ENCODE results near the gene IDH2.

The IDH2 gene

GRCh38 chr15:90060797-90061196 is 41.5 kb downstream of the IDH2 start:
- TF ChIP-seq TAF1 (IDR thresholded peaks at IDR 0.05; ENCODE audit: borderline replicate concordance, insufficient read depth, low read length): no peak
- no peak for TF ChIP-seq REST (IDR thresholded peaks at IDR 0.05; ENCODE audit: insufficient read depth in 1 of 2, low read depth in 2 of 2, low read length in 2 of 2)
- TF ChIP-seq POLR2AphosphoS5 (IDR thresholded peaks at IDR 0.05; ENCODE audit: low read depth, low read length): no peak

GRCh38 chr15:90059208-90059985 is 42.9 kb downstream of the IDH2 start:
- TF ChIP-seq TAF1 (IDR thresholded peaks at IDR 0.05; ENCODE audit: borderline replicate concordance, insufficient read depth, low read length) (no peak), SIN3A (IDR thresholded peaks at IDR 0.05; ENCODE audit: borderline replicate concordance, insufficient read depth, low read length) (no peak), POLR2AphosphoS5 (IDR thresholded peaks at IDR 0.05; ENCODE audit: low read depth, low read length) (no peak)

- no peak for TF ChIP-seq TAF1 (IDR thresholded peaks at IDR 0.05; ENCODE audit: borderline replicate concordance, insufficient read depth, low read length)
- TF ChIP-seq REST (IDR thresholded peaks at IDR 0.05; ENCODE audit: insufficient read depth in 1 of 2, low read depth in 2 of 2, low read length in 2 of 2): no peak
- no peak for TF ChIP-seq FOXP2 (optimal IDR thresholded peaks at IDR 0.05; ENCODE audit: borderline replicate concordance, extremely low read depth, extremely low read length, insufficient read depth)
- no peak for TF ChIP-seq POLR2AphosphoS5 (IDR thresholded peaks at IDR 0.05; ENCODE audit: low read depth, low read length)
- no peak for TF ChIP-seq SIN3A (IDR thresholded peaks at IDR 0.05; ENCODE audit: borderline replicate concordance, insufficient read depth, low read length)
Measured at GRCh38 chr15:90058775-90059174, 43.5 kb downstream of the IDH2 start.

- TF ChIP-seq TAF1 (IDR thresholded peaks at IDR 0.05; ENCODE audit: borderline replicate concordance, insufficient read depth, low read length) (no peak), FOXP2 (optimal IDR thresholded peaks at IDR 0.05; ENCODE audit: borderline replicate concordance, extremely low read depth, extremely low read length, insufficient read depth) (no peak), POLR2AphosphoS5 (IDR thresholded peaks at IDR 0.05; ENCODE audit: low read depth, low read length) (no peak), REST (IDR thresholded peaks at IDR 0.05; ENCODE audit: insufficient read depth in 1 of 2, low read depth in 2 of 2, low read length in 2 of 2) (no peak), SIN3A (IDR thresholded peaks at IDR 0.05; ENCODE audit: borderline replicate concordance, insufficient read depth, low read length) (no peak)
Measured at GRCh38 chr15:90058308-90058707, 44.0 kb downstream of the IDH2 start.

GRCh38 chr15:90056529-90056928 is 45.7 kb downstream of the IDH2 start:
- TF ChIP-seq POLR2AphosphoS5 (IDR thresholded peaks at IDR 0.05; ENCODE audit: low read depth, low read length) (no peak), TAF1 (IDR thresholded peaks at IDR 0.05; ENCODE audit: borderline replicate concordance, insufficient read depth, low read length) (no peak), REST (IDR thresholded peaks at IDR 0.05; ENCODE audit: insufficient read depth in 1 of 2, low read depth in 2 of 2, low read length in 2 of 2) (no peak), FOXP2 (optimal IDR thresholded peaks at IDR 0.05; ENCODE audit: borderline replicate concordance, extremely low read depth, extremely low read length, insufficient read depth) (no peak), SIN3A (IDR thresholded peaks at IDR 0.05; ENCODE audit: borderline replicate concordance, insufficient read depth, low read length) (no peak)

All from PFSK-1 (cell line).